ENCODE results near the gene KRT81.
"Not testable (repeated sequence)": the region's sequence is repeated elsewhere in the genome, so short reads cannot be mapped to it uniquely, and the experiment has no call there.

- not testable (repeated sequence) for TF ChIP-seq CTCF (conservative IDR thresholded peaks at IDR 0.05; ENCODE audit: low read length); EZH2phosphoT487 (IDR thresholded peaks at IDR 0.05; ENCODE audit: borderline replicate concordance)
Measured at GRCh38 chr12:52240247-52240646, 51.1 kb downstream of the KRT81 start.
